GM19043 (cell line): ENCODE measurements around the gene IL32.

ENCODE experiments used
- ATAC-seq: cut with Tn5 transposase; IDR thresholded peaks from one replicate; pipeline ENCODE4 v1.9.1; 2021; ENCODE audit warnings: low read depth; ENCODE audit not compliant: unreplicated experiment

IL32 gene

GRCh38 chr16:3065069-3065741, at the start of gene IL32:
Gene IL32, plus strand, starts transcription at chr16:3065640. Its CDS starts 172 bp downstream, at chr16:3065812.
- no peak for ATAC-seq

- no peak for ATAC-seq
Observed at GRCh38 chr16:3015865-3016521, 49.4 kb upstream of the IL32 start.

GRCh38 chr16:3017344-3017743, 48.1 kb upstream of the IL32 start:
- ATAC-seq: no peak

GRCh38 chr16:3017794-3018506, 47.5 kb upstream of the IL32 start, which contains the start of gene CLDN6:
Gene CLDN6, minus strand, starts transcription at chr16:3018183. Its CDS starts 2,162 bp downstream, at chr16:3016021.
- no peak for ATAC-seq

- no peak for ATAC-seq
Observed at GRCh38 chr16:3019594-3020246, 45.7 kb upstream of the IL32 start.

- no peak for ATAC-seq
Observed at GRCh38 chr16:3020247-3020603, 45.2 kb upstream of the IL32 start, which contains the start of gene TNFRSF12A. Gene TNFRSF12A, plus strand, starts transcription at chr16:3020368. Its CDS starts 30 bp downstream, at chr16:3020398.

- ATAC-seq: no peak
Observed at GRCh38 chr16:3020604-3021448, 44.6 kb upstream of the IL32 start.

- no peak for ATAC-seq
Observed at GRCh38 chr16:3021449-3022207, 43.8 kb upstream of the IL32 start.

GRCh38 chr16:3022208-3022683, 43.2 kb upstream of the IL32 start:
- no peak for ATAC-seq

GRCh38 chr16:3022684-3023414, 42.6 kb upstream of the IL32 start:
- no peak for ATAC-seq

GRCh38 chr16:3023415-3023668, 42.1 kb upstream of the IL32 start:
- ATAC-seq: no peak

- ATAC-seq: peak; percentile 76
Observed at GRCh38 chr16:3023669-3024478, 41.6 kb upstream of the IL32 start, which contains the start of the genes HCFC1R1 and THOC6. Gene HCFC1R1, minus strand, starts transcription at chr16:3023942. Its CDS starts 1 bp downstream, at chr16:3023941. Gene THOC6, plus strand, starts transcription at chr16:3024035. Its CDS starts 292 bp downstream, at chr16:3024327.

GRCh38 chr16:3025032-3026002, 40.1 kb upstream of the IL32 start:
- ATAC-seq: no peak

- no peak for ATAC-seq
Observed at GRCh38 chr16:3026003-3026378, 39.4 kb upstream of the IL32 start.

GRCh38 chr16:3026609-3027488, 38.6 kb upstream of the IL32 start:
- ATAC-seq: no peak

GRCh38 chr16:3027489-3027795, 38.0 kb upstream of the IL32 start:
- no peak for ATAC-seq
